ENCODE data around the gene COA8.

DNA sequence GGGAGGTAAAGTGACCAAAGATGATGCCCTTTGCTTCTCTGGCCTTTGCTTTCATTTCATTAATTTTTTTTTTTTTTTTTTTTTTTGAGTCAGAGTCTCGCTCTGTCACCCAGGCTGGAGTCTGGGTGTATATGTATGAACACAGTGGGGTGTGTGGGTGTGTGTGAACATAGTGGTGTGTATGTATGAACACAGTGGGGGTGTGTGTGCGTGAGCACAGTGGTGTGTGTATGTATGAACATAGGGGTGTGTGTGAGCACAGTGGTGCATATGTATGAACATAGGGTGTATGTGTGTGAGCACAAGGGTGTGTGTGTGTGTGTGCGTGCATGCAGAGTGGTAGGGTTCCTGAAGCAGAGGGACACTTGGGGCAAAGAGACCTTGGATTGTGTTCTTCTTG is 75.8 kb downstream of the COA8 start:
- no peak for TF ChIP-seq POLR2A (IDR thresholded peaks at IDR 0.05)
- TF ChIP-seq, protein P1, sequence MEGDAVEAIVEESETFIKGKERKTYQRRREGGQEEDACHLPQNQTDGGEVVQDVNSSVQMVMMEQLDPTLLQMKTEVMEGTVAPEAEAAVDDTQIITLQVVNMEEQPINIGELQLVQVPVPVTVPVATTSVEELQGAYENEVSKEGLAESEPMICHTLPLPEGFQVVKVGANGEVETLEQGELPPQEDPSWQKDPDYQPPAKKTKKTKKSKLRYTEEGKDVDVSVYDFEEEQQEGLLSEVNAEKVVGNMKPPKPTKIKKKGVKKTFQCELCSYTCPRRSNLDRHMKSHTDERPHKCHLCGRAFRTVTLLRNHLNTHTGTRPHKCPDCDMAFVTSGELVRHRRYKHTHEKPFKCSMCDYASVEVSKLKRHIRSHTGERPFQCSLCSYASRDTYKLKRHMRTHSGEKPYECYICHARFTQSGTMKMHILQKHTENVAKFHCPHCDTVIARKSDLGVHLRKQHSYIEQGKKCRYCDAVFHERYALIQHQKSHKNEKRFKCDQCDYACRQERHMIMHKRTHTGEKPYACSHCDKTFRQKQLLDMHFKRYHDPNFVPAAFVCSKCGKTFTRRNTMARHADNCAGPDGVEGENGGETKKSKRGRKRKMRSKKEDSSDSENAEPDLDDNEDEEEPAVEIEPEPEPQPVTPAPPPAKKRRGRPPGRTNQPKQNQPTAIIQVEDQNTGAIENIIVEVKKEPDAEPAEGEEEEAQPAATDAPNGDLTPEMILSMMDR (IDR thresholded peaks at IDR 0.05), result no peak
